ENCODE results near the gene CYB5R4. TPM values are rescaled to one million over a fixed set of nuclear protein-coding genes. Genes with fewer than 3 reads are reported as not detected.
"Not testable (repeated sequence)": the region's sequence is repeated elsewhere in the genome, so short reads cannot be mapped to it uniquely, and the experiment has no call there.

The CYB5R4 gene
- total RNA-seq, 1 donor from 2014 or later: 13.0 TPM

DNA sequence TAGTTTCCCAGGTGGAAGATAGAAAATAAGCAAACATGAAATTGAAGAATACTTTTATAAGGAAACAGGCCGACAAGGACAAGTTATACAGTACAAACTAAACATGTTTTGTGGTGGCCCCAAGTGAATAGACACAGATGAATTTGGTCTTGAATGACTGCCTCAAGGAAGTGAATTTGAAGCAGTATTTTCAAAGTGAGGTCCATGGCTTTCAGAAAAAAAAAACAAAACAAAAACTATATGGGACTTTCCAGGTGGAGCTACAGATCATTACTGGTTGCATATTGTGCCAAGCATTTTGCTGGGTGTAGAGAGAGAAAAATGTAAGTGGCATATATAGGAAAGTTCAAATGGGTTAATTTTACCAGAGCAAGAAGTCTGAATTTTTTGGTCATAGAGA is 68.8 kb downstream of the CYB5R4 start:
- Mint-ChIP-seq H3K4me3 (ENCODE audit: unreplicated experiment) (no peak overlapping the region), H3K9me3 (ENCODE audit: unreplicated experiment) (no peaks in the 10 kb centered on the region)

DNA sequence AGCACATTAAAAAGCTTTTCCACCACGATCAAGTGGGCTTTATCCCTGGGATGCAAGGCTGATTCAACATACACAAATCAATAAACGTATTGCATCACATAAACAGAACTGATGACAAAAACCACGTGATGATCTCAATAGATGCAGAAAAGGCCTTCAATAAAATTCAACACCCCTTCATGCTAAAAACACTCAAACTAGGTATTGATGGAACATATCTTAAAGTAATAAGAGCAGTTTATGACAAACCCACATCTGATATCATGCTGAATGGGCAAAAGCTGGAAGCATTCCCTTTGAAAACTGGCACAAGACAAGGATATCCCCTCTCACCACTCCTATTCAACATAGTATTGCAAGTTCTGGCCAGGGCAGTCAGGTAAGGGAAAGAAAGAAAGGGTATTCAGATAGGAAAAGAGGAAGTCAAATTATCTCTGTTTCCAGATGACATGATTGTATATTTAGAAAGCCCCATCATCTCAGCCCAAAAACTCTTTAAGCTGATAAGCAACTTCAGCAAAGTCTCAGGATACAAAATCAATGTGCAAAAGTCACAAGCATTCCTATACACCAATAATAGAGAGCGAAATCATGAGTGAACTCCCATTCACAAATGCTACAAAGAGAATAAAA is 86.8 kb downstream of the CYB5R4 start:
- H3K4me1 Mint-ChIP-seq (ENCODE audit: unreplicated experiment); DNase-seq (ENCODE audit: low spot score); H3K27me3 Mint-ChIP-seq (ENCODE audit: unreplicated experiment); H3K9me3 Mint-ChIP-seq (ENCODE audit: unreplicated experiment); H3K4me3 Mint-ChIP-seq (ENCODE audit: unreplicated experiment); H3K27ac Mint-ChIP-seq (ENCODE audit: unreplicated experiment): not testable (repeated sequence)
- peaks cover 24% of the 10 kb centered on the region for H3K36me3 Mint-ChIP-seq (ENCODE audit: low read depth, unreplicated experiment)

More for the DNA sequence above, 68.8 kb downstream of the CYB5R4 start:
- Mint-ChIP-seq H3K4me1 (ENCODE audit: unreplicated experiment) (no peaks in the 10 kb centered on the region), H3K27ac (ENCODE audit: unreplicated experiment) (no peak overlapping the region), H3K36me3 (ENCODE audit: low read depth, unreplicated experiment) (peaks cover 3% of the 10 kb centered on the region), H3K27me3 (ENCODE audit: unreplicated experiment) (peaks cover 2% of the 10 kb centered on the region)
- no peak for DNase-seq (ENCODE audit: low spot score)
- no peak for TF ChIP-seq CTCF (IDR thresholded peaks at IDR 0.05; ENCODE audit: unreplicated experiment)

- not testable (repeated sequence) for H3K27me3 Mint-ChIP-seq (ENCODE audit: unreplicated experiment); H3K4me1 Mint-ChIP-seq (ENCODE audit: unreplicated experiment); H3K4me3 Mint-ChIP-seq (ENCODE audit: unreplicated experiment); DNase-seq (ENCODE audit: low spot score); H3K27ac Mint-ChIP-seq (ENCODE audit: unreplicated experiment); H3K9me3 Mint-ChIP-seq (ENCODE audit: unreplicated experiment)
- H3K36me3 Mint-ChIP-seq (ENCODE audit: low read depth, unreplicated experiment): peaks cover 14% of the 10 kb centered on the region
Measured at GRCh38 chr6:83947983-83948382, 88.5 kb downstream of the CYB5R4 start.

DNA sequence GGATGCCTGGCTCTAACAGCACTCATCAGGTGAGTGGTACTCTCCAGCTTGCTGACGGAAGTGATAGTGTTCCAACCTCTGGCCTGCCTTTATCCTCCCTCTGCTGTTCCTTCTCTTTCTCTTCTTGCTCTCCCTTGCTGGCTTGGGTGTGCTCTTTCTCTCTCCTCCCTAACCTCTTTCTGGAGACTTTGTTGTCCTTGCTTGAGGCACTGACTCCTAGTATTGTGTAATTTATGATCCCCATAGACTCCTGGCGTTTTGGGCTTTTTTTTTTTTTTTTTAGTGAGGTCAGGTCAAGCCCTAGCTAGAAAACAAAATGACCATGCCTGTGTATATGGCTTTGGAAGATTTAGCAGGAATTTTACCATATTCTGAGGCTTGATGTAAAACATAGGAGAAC is 89.4 kb downstream of the CYB5R4 start:
- no peak for DNase-seq (ENCODE audit: low spot score)
- H3K9me3 Mint-ChIP-seq (ENCODE audit: unreplicated experiment): no peaks in the 10 kb centered on the region
- H3K36me3 Mint-ChIP-seq (ENCODE audit: low read depth, unreplicated experiment): peaks cover 6% of the 10 kb centered on the region
- H3K4me1 Mint-ChIP-seq (ENCODE audit: unreplicated experiment): peaks cover 10% of the 10 kb centered on the region
- H3K27me3 Mint-ChIP-seq (ENCODE audit: unreplicated experiment): peaks cover 1% of the 10 kb centered on the region
- no peak overlapping the region for H3K27ac Mint-ChIP-seq (ENCODE audit: unreplicated experiment)
- no peak overlapping the region for H3K4me3 Mint-ChIP-seq (ENCODE audit: unreplicated experiment)
- no peak for TF ChIP-seq CTCF (IDR thresholded peaks at IDR 0.05; ENCODE audit: unreplicated experiment)

DNA sequence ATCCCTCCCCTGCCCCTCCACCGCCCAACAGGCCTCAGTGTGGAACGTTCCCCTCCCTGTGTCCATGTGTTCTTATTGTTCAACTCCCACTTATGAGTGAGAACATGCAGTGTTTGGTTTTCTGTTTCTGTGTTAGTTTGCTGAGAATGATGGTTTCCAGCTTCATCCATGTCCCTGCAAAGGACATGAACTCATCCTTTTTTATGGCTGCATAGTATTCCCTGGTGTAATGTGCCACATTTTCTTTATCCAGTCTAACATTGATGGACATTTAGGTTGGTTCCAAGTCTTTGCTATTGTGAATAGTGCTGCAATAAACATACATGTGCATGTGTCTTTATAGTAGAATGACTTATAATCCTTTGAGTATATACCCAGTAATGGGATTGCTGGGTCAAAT is 91.9 kb downstream of the CYB5R4 start:
- not testable (repeated sequence) for DNase-seq (ENCODE audit: low spot score); H3K27ac Mint-ChIP-seq (ENCODE audit: unreplicated experiment); H3K27me3 Mint-ChIP-seq (ENCODE audit: unreplicated experiment); H3K9me3 Mint-ChIP-seq (ENCODE audit: unreplicated experiment); H3K4me3 Mint-ChIP-seq (ENCODE audit: unreplicated experiment)
- Mint-ChIP-seq H3K4me1 (ENCODE audit: unreplicated experiment) (peaks cover 11% of the 10 kb centered on the region), H3K36me3 (ENCODE audit: low read depth, unreplicated experiment) (peaks cover 13% of the 10 kb centered on the region)

GRCh38 chr6:83952830-83953229 is 93.3 kb downstream of the CYB5R4 start:
- Mint-ChIP-seq H3K9me3 (ENCODE audit: unreplicated experiment) (no peaks in the 10 kb centered on the region), H3K27me3 (ENCODE audit: unreplicated experiment) (peaks cover 1% of the 10 kb centered on the region), H3K4me3 (ENCODE audit: unreplicated experiment) (no peak overlapping the region), H3K27ac (ENCODE audit: unreplicated experiment) (peak overlapping the region; percentile 25), H3K4me1 (ENCODE audit: unreplicated experiment) (peaks cover 11% of the 10 kb centered on the region), H3K36me3 (ENCODE audit: low read depth, unreplicated experiment) (peaks cover 10% of the 10 kb centered on the region)
- DNase-seq (ENCODE audit: low spot score): no peak
- TF ChIP-seq CTCF (IDR thresholded peaks at IDR 0.05; ENCODE audit: unreplicated experiment): no peak
